Gastroesophageal sphincter (tissue), 4 donors: ENCODE results near the gene PRKRIP1. TPM values are rescaled to one million over a fixed set of nuclear protein-coding genes. Genes with fewer than 3 reads are reported as not detected.

ENCODE experiments used
- ATAC-seq: fragments of 150-250 bp; one replicate; pipeline ENCODE4 v1.9.1; 2016; ENCODE audit warnings: mild to moderate bottlenecking, moderate library complexity
- H3K27ac ChIP-seq, 4 donors: fragments of 200-600 bp; sonication (generic) in 3 of 4; 1 replicate in 3 of 4; 2 replicates in 1 of 4; pipeline ENCODE4 v1.5.1; 2016 to 2019
- H3K27me3 ChIP-seq: fragments of 200-600 bp; sonication (generic); one replicate; pipeline ENCODE4 v1.5.1; 2019
- H3K36me3 ChIP-seq, 2 donors: fragments of 200-600 bp; sonication (generic); one replicate each; pipeline ENCODE4 v1.5.1; 2019; ENCODE audit warnings: control low read depth in 1 of 2
- H3K4me1 ChIP-seq, 3 donors: fragments of 200-600 bp; sonication (generic); 1 replicate in 2 of 3; 2 replicates in 1 of 3; pipeline ENCODE4 v1.5.1; 2016 to 2019; ENCODE audit warnings: control low read depth in 2 of 3
- H3K4me3 ChIP-seq, 2 donors: fragments of 200-600 bp; sonication (generic); one replicate each; pipeline ENCODE4 v1.5.1; 2019; ENCODE audit warnings: mild to moderate bottlenecking in 1 of 2, moderate library complexity in 1 of 2
- H3K9me3 ChIP-seq, 3 donors: fragments of 200-600 bp; sonication (generic); one replicate each; pipeline ENCODE4 v1.5.1; 2017 to 2019; ENCODE audit warnings: control low read depth in 2 of 3
- EP300 ChIP-seq: sonication (generic); formaldehyde crosslinking; IDR thresholded peaks from one replicate; pipeline ENCODE4 v1.6.1; 2017; ENCODE audit warnings: antibody characterized with exemption, mild to moderate bottlenecking
- POLR2A ChIP-seq, 2 donors: fragments of 450-650 bp; IDR thresholded peaks; one replicate each; pipeline ENCODE4 v1.6.1; 2017; ENCODE audit warnings: antibody characterized with exemption in 2 of 2, mild to moderate bottlenecking in 2 of 2, moderate library complexity in 1 of 2
- POLR2AphosphoS5 ChIP-seq: sonication (generic); formaldehyde crosslinking; IDR thresholded peaks from one replicate; pipeline ENCODE4 v1.6.1; 2017; ENCODE audit warnings: antibody characterized with exemption
- WGBS, 2 donors: methylation state at CpG; one replicate each; pipeline ENCODE4 v1.1.5; 2018; ENCODE audit warnings: low coverage in 1 of 2; 5-methylcytosine and 5-hydroxymethylcytosine counted together
- total RNA-seq, 4 donors: library from RNA; depleted of rRNA; stranded (reverse); fragments of >200 nt; gene quantifications; one replicate each; pipeline ENCODE4 v1.1.0, GENCODE V29; 2016
- TF ChIP-seq, protein P1 (sequence below), 4 experiments: fragments of 200-600 bp in 2 of 4; fragments of 450-650 bp in 2 of 4; sonication (generic) in 1 of 4; IDR thresholded peaks; one replicate each; pipeline ENCODE4 v1.5.1; 2017 to 2019; ENCODE audit warnings: antibody characterized with exemption in 4 of 4, mild to moderate bottlenecking in 2 of 4, moderate library complexity in 2 of 4

PRKRIP1 gene
- total RNA-seq, 4 donors from 2014 or later, result 11.7 to 48.7 (median 24.4) TPM

DNA sequence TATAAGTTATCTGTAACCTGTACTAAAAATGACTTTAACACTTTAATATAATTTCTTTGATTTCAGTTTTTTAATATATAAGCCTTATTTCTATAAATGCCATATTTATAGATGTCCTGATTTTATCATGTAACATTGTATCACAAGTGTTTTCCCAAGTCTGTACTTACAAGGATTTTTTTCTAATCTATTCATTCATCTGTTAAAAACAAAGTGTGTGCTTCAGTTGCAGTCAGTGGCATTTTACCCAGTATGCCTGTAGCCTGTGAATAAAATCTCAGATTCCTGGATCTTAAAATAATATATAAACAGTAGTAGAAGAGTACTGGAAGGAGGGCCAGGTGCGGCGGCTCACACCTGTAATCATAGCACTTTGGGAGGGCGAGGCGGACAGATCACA, 17.4 kb downstream of the PRKRIP1 start:
- peaks cover 0 to 15% (median 0%) of the 10 kb centered on the region in 3 donors for H3K4me1 ChIP-seq
- no peaks in the 10 kb centered on the region for H3K27me3 ChIP-seq
- H3K4me3 ChIP-seq, result no peak overlapping the region
- WGBS, 2 donors, result 90 to 91% methylated on average over 2 to 4 of the region's 4 CpGs
- ATAC-seq, result no peak
- H3K9me3 ChIP-seq, result peaks cover 0 to 6% (median 0%) of the 10 kb centered on the region in 3 donors
- peaks cover 0 to 100% of the 10 kb centered on the region in 2 donors for H3K36me3 ChIP-seq
- TF ChIP-seq EP300 (no peak), POLR2AphosphoS5 (no peak), POLR2A (IDR thresholded peaks at IDR 0.05) (no peak)
- TF ChIP-seq, protein P1, sequence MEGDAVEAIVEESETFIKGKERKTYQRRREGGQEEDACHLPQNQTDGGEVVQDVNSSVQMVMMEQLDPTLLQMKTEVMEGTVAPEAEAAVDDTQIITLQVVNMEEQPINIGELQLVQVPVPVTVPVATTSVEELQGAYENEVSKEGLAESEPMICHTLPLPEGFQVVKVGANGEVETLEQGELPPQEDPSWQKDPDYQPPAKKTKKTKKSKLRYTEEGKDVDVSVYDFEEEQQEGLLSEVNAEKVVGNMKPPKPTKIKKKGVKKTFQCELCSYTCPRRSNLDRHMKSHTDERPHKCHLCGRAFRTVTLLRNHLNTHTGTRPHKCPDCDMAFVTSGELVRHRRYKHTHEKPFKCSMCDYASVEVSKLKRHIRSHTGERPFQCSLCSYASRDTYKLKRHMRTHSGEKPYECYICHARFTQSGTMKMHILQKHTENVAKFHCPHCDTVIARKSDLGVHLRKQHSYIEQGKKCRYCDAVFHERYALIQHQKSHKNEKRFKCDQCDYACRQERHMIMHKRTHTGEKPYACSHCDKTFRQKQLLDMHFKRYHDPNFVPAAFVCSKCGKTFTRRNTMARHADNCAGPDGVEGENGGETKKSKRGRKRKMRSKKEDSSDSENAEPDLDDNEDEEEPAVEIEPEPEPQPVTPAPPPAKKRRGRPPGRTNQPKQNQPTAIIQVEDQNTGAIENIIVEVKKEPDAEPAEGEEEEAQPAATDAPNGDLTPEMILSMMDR (IDR thresholded peaks at IDR 0.05), result no peak
- H3K27ac ChIP-seq, result no peak overlapping the region

DNA sequence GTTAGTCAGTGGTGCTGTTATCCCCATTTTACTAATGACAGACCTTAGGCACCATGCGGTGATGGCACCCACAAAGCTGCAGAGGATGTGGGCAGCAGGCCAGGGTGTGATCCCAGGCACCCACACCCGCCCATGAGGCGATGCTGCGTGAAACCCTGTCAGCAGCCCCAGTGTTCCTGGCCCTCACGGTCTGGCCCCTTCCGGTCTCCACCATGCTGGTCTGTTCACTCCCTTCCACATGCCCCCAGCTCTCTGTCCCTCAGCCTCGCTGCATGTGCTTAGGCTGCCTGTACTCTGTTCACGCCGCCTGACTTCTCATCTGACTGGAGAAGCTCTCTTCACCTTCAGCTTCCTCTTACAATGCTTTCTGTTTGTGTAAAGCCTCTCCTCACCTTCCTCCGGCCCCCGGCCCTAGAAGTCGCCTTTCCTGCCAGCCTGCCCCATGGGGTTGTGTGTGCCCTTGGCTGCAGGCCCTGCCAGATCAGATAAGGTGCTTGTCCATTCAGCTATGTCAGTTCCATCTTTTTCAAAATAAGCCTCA, 19.6 kb downstream of the PRKRIP1 start:
- no peak for ATAC-seq
- 77 to 89% methylated on average over 7 to 10 of the region's 12 CpGs for WGBS, 2 donors
- Histone ChIP-seq H3K27ac (no peak overlapping the region), H3K27me3 (no peaks in the 10 kb centered on the region), H3K4me3 (no peak overlapping the region), H3K36me3 (peaks cover 0 to 100% of the 10 kb centered on the region in 2 donors), H3K9me3 (no peaks in the 10 kb centered on the region), H3K4me1 (peaks cover 0 to 15% (median 0%) of the 10 kb centered on the region in 3 donors)
- TF ChIP-seq POLR2A (IDR thresholded peaks at IDR 0.05) (no peak), POLR2AphosphoS5 (no peak), EP300 (no peak)
- TF ChIP-seq, protein P1 (IDR thresholded peaks at IDR 0.05), result no peak

GRCh38 chr7:102416406-102416805, 20.2 kb downstream of the PRKRIP1 start:
- no peak for ATAC-seq
- Histone ChIP-seq H3K4me1 (peaks cover 0 to 15% (median 0%) of the 10 kb centered on the region in 3 donors), H3K27me3 (no peaks in the 10 kb centered on the region), H3K27ac (no peak overlapping the region), H3K4me3 (no peak overlapping the region), H3K36me3 (peaks cover 0 to 100% of the 10 kb centered on the region in 2 donors), H3K9me3 (no peaks in the 10 kb centered on the region)
- WGBS, 2 donors, result 74 to 91% methylated on average over 5 of the region's 6 CpGs
- TF ChIP-seq, protein P1 (IDR thresholded peaks at IDR 0.05), result no peak

DNA sequence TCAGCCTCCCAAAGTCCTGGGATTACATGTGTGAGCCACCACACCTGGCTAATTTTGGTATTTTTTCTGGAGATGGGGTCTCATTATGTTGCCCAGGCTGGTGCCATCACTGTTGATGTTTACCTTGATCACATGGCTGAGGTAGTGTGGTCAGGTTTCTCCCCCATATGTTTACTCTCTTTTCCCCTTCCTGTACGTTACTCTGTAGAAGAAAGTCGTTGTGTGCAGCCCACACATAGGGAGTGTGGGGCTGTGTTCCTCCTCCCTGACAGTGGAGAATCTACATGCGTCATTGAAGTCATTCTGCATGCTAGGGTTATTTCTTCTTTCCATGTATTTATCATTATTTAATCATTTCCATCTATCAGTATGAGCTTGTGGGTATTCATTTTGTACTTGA, 20.9 kb downstream of the PRKRIP1 start:
- no peaks in the 10 kb centered on the region for H3K27me3 ChIP-seq
- ATAC-seq, result no peak
- peaks cover 0 to 14% (median 0%) of the 10 kb centered on the region in 3 donors for H3K4me1 ChIP-seq
- H3K36me3 ChIP-seq, result peaks cover 0 to 100% of the 10 kb centered on the region in 2 donors
- no peak overlapping the region for H3K27ac ChIP-seq
- H3K9me3 ChIP-seq, result no peaks in the 10 kb centered on the region
- 86 to 90% methylated on average over 2 to 3 of the region's 3 CpGs for WGBS, 2 donors
- H3K4me3 ChIP-seq, result no peak overlapping the region
- TF ChIP-seq POLR2AphosphoS5 (no peak), POLR2A (IDR thresholded peaks at IDR 0.05) (no peak), EP300 (no peak)
- TF ChIP-seq, protein P1 (IDR thresholded peaks at IDR 0.05), result no peak

GRCh38 chr7:102418592-102418991, 22.4 kb downstream of the PRKRIP1 start:
- Histone ChIP-seq H3K4me3 (no peak overlapping the region), H3K27ac (no peak overlapping the region), H3K36me3 (peaks cover 0 to 94% of the 10 kb centered on the region in 2 donors), H3K9me3 (no peaks in the 10 kb centered on the region), H3K27me3 (no peaks in the 10 kb centered on the region), H3K4me1 (no peaks in the 10 kb centered on the region)
- TF ChIP-seq, protein P1 (IDR thresholded peaks at IDR 0.05), result no peak
- no peak for TF ChIP-seq EP300
- TF ChIP-seq POLR2AphosphoS5, result no peak
- no peak for TF ChIP-seq POLR2A (IDR thresholded peaks at IDR 0.05)
- no peak for ATAC-seq
- WGBS, 2 donors, result 89 to 98% methylated on average over 5 of the region's 5 CpGs
